Activated CD8-positive, alpha-beta T cell treated with anti-CD3 and anti-CD28 coated beads for 36 hours (primary cell): ENCODE data around the gene CFAP20DC. TPM values are rescaled to one million over a fixed set of nuclear protein-coding genes. Genes with fewer than 3 reads are reported as not detected.

Source experiments
- ATAC-seq: fragments of 200-7000 bp; cut with Tn5 transposase; one replicate; pipeline ENCODE4 v1.10.0; 2021; ENCODE audit warnings: mild to moderate bottlenecking, moderate library complexity
- CTCF ChIA-PET: fragments of 350-600 bp; sonication (Branson Sonifier 250); formaldehyde crosslinking; loops from one replicate; lab custom pipeline; 2021; ENCODE audit warnings: antibody characterized with exemption; lab: Charles Lee
- POLR2A ChIA-PET: fragments of 350-600 bp; sonication (Branson Sonifier 250); formaldehyde crosslinking; loops from one replicate; lab custom pipeline; 2021; ENCODE audit warnings: antibody characterized with exemption; lab: Charles Lee
- DNase-seq: peaks from one replicate; pipeline ENCODE4 v3.0.0-alpha.2; 2020
- H3K27ac Mint-ChIP-seq: one replicate; pipeline ENCODE4 v1.8.0; 2021; ENCODE audit warnings: mild to moderate bottlenecking, mixed read lengths
- H3K27me3 Mint-ChIP-seq: one replicate; pipeline ENCODE4 v1.8.0; 2021; ENCODE audit warnings: mixed read lengths
- H3K36me3 Mint-ChIP-seq: one replicate; pipeline ENCODE4 v1.8.0; 2021; ENCODE audit warnings: low read depth, mixed read lengths
- H3K4me1 Mint-ChIP-seq: one replicate; pipeline ENCODE4 v1.8.0; 2021; ENCODE audit warnings: low read depth, mixed read lengths
- H3K4me3 Mint-ChIP-seq: one replicate; pipeline ENCODE4 v1.8.0; 2021; ENCODE audit warnings: mild to moderate bottlenecking, moderate library complexity, mixed read lengths
- H3K9me3 Mint-ChIP-seq: one replicate; pipeline ENCODE4 v1.8.0; 2021; ENCODE audit warnings: mixed read lengths
- CTCF ChIP-seq: fragments of 200-600 bp; IDR thresholded peaks from one replicate; pipeline ENCODE4 v1.8.0; 2022; ENCODE audit warnings: antibody characterized with exemption, mild to moderate bottlenecking
- intact Hi-C: fragments of 100-400 bp; cut with micrococcal nuclease; formaldehyde crosslinking; loops from one replicate; pipeline ENCODE4 v1.10.0; 2022
- total RNA-seq, 2 experiments: library from RNA; stranded (reverse); gene quantifications; one replicate each; pipeline ENCODE4 v1.2.3, GENCODE V29; 2021

CFAP20DC gene
- total RNA-seq, 2 experiments from 2014 or later: 1.4 to 1.5 TPM

- Mint-ChIP-seq H3K9me3 (no peaks in the 10 kb centered on the region), H3K4me3 (no peak overlapping the region), H3K36me3 (no peaks in the 10 kb centered on the region), H3K27me3 (no peaks in the 10 kb centered on the region), H3K27ac (no peak overlapping the region), H3K4me1 (no peaks in the 10 kb centered on the region)
- ChIA-PET CTCF (no interaction called here), POLR2A (no interaction called here)
- ATAC-seq (no peak), DNase-seq (no peak)
- intact Hi-C loops: no loop called here
- no peak for TF ChIP-seq CTCF
These were observed 97.5 kb downstream of the CFAP20DC start for GRCh38 chr3:58952128-58952917.

- intact Hi-C loops: no loop called here
- TF ChIP-seq CTCF: no peak
- H3K27me3 Mint-ChIP-seq: no peaks in the 10 kb centered on the region
- H3K9me3 Mint-ChIP-seq: no peaks in the 10 kb centered on the region
- ATAC-seq: no peak
- DNase-seq: no peak
- no peak overlapping the region for H3K4me3 Mint-ChIP-seq
- H3K36me3 Mint-ChIP-seq: no peaks in the 10 kb centered on the region
- ChIA-PET CTCF (interaction anchor here (1.3 kb wide), 1 partner anchor 9 kb away, joined by 3 read pairs; no protein-coding TSS in a partner anchor), POLR2A (no interaction called here)
- H3K27ac Mint-ChIP-seq: no peak overlapping the region
- H3K4me1 Mint-ChIP-seq: no peaks in the 10 kb centered on the region
These were observed 101.8 kb downstream of the CFAP20DC start for GRCh38 chr3:58948018-58948417.

GRCh38 chr3:58946875-58947274 lies 103.0 kb downstream of the CFAP20DC start:
- ChIA-PET CTCF (no interaction called here), POLR2A (no interaction called here)
- intact Hi-C loops: no loop called here
- H3K4me3 Mint-ChIP-seq: no peak overlapping the region
- no peak for DNase-seq
- no peaks in the 10 kb centered on the region for H3K4me1 Mint-ChIP-seq
- H3K27ac Mint-ChIP-seq: no peak overlapping the region
- no peaks in the 10 kb centered on the region for H3K9me3 Mint-ChIP-seq
- H3K36me3 Mint-ChIP-seq: no peaks in the 10 kb centered on the region
- ATAC-seq: no peak
- H3K27me3 Mint-ChIP-seq: no peaks in the 10 kb centered on the region
- TF ChIP-seq CTCF: no peak

GRCh38 chr3:58938057-58938456 lies 111.8 kb downstream of the CFAP20DC start:
- no peaks in the 10 kb centered on the region for H3K9me3 Mint-ChIP-seq
- no peaks in the 10 kb centered on the region for H3K27me3 Mint-ChIP-seq
- H3K4me3 Mint-ChIP-seq: no peak overlapping the region
- ChIA-PET CTCF (interaction anchor here (1.6 kb wide), 1 partner anchor 11 kb away, joined by 3 read pairs; no protein-coding TSS in a partner anchor), POLR2A (no interaction called here)
- no peak overlapping the region for H3K27ac Mint-ChIP-seq
- H3K36me3 Mint-ChIP-seq: no peaks in the 10 kb centered on the region
- H3K4me1 Mint-ChIP-seq: no peaks in the 10 kb centered on the region
- intact Hi-C loops: no loop called here
- TF ChIP-seq CTCF: no peak
- ATAC-seq: no peak
- DNase-seq: no peak

- Mint-ChIP-seq H3K36me3 (no peaks in the 10 kb centered on the region), H3K27ac (no peak overlapping the region), H3K4me3 (no peak overlapping the region), H3K4me1 (no peaks in the 10 kb centered on the region), H3K27me3 (peaks cover 1% of the 10 kb centered on the region), H3K9me3 (no peaks in the 10 kb centered on the region)
- POLR2A ChIA-PET: no interaction called here
- intact Hi-C loops: no loop called here
- DNase-seq (no peak), ATAC-seq (no peak)
- TF ChIP-seq CTCF: no peak
- CTCF ChIA-PET: no interaction called here
These were observed 125.2 kb downstream of the CFAP20DC start for GRCh38 chr3:58924578-58924977.
